Measurements from ENCODE around the gene PRR22.

PRR22 gene

DNA sequence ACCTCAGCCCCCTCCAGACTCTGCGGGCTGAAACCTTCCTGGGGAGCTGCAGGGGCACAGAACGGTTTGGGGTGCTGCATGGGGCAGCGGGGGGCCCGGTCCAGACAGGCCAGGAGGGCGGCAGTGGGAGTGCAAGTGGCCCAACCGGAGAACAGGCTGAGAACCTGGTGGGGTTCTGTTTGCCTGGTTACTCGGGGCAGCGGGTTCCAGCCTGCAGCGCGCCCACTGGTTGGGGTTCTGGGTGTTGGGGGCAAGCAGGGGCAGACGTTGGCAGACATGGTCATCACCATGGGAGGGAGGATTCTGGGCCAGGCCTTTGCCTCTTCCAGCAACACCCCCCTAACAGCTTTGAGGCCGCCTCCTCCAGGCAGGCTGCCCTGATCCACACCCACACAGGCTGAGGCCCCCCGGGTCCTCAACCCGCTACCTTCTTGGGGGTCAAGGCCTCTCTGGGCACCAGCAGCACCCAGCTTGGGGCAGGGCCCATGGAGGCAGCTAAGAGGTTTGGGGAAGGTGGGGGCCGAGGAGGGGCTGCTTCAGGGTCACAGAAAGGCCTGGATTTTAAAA is at the start of gene PRR22:
TSS of gene PRR22 (minus strand) at position 166 of the 567 bp plus-strand sequence. CDS start at position 80, 86 bp downstream.
- no peak for DNase-seq (ENCODE audit: low read depth)

DNA sequence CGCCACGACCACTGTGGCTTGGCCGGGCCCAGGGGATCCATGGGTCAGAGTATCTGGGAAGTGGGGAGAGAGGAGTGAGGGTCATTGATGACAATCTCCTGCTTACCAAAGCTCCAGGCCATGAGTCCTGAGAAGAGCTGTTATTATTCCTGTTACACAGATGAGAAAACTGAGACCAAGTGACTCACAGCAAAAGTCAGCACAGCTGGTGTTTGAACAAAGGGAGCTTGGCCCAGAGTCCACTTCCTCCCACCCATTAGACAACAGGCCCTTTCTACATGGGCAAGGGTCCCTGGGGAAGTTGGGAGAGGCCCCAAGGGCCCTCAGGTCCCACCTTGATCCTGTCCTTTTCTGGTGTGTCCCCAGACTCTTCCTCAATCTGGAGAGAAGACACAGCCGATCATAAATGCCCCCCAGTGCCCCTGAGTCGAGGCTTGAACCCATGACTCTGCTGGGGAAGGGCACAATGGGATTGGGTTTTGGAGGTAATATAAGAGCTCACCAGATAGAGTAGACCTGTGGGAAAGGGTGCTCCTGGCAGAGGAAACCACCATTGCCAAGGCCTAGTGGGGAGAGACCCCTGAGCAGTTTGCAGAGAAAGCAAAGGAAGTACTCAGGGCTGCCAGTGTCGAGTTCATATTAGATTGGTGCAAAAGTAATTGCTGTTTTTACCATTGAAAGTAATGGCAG is 48.1 kb upstream of the PRR22 start:
- DNase-seq (ENCODE audit: low read depth): no peak

DNA sequence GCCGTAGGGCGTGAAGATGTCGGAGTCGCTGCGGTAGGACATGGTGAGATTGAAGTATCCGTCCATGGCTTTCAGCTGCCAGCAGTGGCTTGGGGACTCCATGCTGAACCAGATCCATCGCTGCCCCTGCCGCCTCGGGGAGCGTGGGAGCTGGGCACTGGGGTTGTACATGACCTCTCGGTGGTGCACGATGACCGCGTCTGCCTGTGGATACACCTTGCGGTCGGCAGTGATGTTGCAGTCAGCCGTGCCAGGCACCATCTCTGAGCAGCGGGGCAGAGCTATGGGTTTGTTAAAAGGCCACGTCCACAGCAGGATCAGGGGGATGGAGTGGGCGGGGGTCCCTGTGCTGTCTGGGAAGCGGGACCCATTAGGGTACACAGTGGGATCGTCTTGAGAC is 47.5 kb upstream of the PRR22 start:
- DNase-seq (ENCODE audit: low read depth): no peak

DNA sequence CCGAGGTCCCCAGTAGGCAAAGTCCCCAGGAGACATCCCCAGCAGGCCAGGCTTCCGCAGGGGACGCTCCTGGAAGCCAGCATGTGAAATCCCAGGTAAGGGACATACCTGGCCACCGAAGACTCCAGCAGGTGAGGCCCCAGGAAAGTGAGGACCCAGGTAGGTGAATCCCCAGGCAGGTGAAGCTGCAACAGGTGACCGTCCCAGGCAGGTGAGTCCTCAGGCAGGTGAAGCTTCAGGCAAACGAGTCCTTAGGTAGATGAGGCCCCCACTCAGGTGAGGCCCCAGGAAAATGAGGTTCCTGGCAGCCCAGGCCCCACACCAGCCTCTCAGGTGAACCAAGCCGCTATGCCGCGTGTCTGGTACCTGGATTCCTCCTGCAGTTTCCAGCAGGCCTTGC is 46.6 kb upstream of the PRR22 start:
- DNase-seq (ENCODE audit: low read depth): no peak

DNA sequence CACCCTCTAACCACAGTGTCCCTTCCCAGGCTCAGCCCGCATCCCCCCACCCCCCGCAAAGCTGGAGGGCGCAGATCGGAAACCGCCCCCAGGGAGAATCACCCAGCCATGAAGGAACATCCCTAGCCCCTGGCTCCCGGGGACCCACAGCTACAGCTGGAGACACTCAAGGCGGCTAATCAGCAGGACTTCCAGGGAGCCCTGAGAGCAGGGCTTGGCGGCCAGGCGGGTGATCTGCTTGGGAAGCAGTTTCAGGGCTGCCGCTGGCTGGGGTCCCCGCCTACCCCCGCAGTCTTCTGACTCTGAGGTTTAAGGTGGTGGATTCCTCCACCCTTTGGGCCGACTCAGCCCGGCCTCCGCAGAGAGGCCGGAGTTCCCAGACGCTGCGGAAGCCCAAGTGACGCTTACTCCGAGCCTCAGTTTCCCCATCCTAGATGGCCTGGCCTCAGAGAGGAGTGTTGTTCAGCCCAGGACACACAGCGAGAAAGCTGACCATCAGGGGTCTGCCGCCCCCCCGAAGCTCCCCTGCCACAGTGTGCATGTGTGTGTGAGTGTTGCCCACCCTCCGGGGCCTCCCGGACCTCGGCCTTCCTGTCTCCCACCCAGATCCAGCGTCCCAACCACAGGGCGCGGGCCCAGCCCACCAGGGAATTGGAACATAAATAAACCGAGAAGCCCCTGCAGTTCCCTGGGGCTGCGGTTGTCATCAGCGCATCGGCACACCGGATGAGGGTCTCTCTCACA is 45.2 kb upstream of the PRR22 start:
- DNase-seq (ENCODE audit: low read depth): no peak

DNA sequence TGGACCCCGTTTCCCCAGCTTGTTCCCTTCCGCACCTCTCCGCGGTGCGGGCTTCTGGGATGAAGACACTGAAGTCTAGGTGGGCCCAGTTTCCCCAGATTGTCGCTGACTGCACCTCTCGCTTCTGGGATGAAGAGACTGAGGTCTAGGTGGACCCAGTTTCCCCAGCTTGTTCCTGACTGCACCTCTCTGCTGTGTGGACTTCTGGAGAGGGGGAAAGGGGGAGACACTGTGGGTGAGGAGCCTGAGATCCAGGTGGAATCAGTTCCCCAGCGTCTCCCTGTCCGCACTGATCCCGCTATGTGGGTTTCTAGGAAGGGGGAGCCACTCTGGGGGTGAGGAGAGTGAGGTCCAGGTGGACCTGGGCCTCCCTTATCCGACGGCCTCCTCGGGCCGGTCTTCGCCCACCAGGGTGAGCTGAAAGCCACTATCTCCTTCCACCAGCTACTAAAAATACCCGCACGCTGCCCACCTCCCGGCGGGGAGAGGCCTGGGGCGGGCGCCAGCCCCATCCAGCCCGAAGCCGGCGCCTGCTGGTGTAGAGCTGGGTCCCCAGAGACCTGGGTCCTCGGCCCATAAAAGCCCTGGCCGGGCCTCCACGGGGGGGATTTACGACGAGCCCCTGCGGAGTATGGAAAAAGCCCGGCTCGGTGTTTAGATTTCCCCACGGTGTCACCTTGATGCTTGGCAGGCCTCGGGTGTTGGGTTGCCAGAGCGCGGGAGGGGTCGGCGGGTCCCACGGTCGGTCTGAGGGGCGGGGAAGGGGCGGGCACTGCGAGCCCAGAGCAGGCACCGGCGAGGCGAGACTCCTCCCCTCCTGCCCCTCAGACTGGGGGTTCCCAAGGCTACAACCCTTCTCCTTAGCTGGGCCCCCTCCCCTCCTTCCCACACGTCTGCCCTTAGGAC is 44.4 kb upstream of the PRR22 start:
- no peak for DNase-seq (ENCODE audit: low read depth)

DNA sequence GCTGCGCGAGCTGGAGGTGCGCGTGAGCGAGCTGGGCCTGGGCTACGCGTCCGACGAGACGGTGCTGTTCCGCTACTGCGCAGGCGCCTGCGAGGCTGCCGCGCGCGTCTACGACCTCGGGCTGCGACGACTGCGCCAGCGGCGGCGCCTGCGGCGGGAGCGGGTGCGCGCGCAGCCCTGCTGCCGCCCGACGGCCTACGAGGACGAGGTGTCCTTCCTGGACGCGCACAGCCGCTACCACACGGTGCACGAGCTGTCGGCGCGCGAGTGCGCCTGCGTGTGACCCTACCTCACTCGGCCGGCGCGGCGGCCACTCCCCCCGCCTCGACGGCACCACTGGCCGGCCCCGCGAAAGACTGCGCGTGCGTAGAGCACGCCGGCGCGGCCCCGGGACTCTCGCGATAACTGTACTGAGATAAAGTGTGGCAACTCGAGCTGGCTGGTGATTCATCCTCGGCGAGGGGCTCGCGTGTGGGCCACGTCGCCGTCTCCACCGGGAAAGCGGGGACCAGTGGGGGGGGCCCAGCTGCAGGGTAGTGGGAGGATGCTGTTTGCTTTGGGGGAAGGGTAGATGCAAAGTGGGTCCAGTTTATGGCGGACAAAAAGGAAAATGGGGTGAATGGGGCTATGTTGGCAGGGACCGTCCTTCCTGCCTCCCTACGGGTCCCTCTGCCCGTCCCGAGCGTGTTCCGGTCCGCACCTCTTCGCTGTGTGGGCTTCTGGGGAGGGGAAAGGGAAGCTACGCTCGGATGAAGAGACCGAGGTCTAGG is 43.5 kb upstream of the PRR22 start:
- DNase-seq (ENCODE audit: low read depth): peak; percentile 57

DNA sequence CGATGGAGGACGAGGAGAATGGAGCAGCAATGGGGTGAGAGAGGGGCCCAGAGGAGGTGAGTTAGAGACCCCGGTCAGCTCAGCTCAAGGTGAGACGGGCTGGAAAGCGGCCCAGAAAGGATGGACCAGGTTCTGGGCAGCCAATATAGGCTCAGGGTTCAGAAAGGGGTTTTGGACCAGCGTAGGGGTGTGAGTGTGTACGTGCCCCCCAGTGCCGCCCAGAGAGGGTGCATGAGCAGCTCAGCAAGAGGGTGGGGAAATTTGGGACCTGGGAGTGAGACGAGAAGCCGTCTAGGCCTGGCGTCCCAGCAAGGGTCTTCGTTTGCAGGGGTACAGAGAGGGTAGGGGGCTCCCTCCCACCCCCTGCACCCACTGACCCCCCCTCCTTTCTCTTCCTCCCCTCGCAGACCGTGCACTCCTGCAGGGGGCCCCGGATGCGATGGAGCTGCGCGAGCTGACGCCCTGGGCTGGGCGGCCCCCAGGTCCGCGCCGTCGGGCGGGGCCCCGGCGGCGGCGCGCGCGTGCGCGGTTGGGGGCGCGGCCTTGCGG is 42.9 kb upstream of the PRR22 start:
- DNase-seq (ENCODE audit: low read depth): no peak

DNA sequence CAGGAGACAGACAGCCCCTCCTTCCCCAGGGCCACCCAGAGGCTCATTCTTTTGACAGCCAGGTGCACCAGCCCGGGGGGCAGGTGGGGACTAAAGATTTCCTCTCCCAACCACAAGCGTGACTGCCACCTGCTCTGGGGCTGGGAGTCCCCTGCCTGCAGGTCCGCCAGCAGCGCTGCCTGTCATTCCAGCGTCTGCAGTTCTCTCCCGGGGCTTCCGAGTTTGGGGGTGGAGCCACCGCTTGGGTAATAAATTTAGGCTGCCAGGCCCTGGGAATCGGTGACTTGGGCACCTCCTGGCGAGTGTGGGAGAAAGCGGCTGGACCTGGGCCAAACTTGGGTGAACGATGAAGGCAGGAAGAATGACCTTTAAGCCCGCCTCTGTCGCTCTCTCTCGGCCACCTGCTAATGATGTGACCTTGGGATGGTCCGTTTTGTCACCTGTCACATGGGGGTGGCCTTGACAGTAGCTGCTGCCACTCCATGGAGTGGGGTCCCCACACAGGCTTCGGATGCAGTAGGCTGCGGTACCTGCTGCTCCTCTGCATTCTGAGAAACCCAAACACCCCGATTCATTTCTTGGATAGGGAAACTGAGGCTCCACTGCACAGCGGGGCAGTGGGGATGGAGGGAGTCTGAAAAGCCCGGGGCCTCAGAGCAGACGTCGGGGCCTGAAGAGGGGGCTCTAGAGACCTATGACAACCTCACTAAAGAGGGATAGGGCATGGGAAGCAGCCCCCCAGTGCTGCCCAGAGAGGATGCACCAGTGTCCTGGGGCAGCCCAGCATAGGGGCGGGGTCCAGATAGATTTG is 42.2 kb upstream of the PRR22 start:
- no peak for DNase-seq (ENCODE audit: low read depth)

DNA sequence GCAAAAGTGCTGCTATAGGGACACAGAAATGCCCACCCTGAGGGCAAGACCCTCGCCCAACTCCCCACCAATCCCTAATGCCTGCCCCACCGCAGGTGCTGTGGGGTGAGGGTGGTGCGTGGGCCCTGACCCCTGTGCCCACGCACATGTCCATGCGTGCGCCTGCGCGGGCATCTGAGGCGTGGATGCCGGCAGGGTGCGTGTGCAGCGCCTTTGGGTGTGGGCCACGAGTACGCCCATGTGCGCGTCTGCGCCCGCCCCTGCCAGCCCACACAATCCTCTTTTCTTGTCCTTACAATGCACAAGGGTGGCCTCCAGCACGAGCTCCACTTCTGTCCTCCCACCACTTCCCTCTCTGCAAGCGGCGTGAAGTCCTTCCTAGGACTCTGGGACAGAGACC is 40.6 kb upstream of the PRR22 start:
- no peak for DNase-seq (ENCODE audit: low read depth)

DNA sequence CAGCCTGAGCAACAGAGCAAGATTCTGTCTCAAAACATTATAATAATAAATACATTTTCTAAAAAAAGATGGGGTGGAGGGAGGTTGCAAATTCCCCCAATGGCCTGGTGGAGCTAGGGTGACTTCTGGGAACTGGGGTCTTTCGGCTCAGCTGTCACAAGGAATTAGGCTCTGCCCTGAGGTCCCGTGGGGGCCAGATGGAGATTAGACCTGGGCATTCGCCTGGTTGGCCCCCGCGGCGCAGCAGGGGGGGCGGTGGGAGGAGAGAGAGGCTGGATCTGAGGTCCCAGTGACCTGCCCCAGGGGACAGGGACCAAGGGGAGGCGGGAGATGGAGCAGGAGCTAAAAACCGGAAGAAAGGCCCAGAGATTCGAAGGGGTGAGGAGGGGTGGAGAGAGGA is 40.2 kb upstream of the PRR22 start:
- no peak for DNase-seq (ENCODE audit: low read depth)

DNA sequence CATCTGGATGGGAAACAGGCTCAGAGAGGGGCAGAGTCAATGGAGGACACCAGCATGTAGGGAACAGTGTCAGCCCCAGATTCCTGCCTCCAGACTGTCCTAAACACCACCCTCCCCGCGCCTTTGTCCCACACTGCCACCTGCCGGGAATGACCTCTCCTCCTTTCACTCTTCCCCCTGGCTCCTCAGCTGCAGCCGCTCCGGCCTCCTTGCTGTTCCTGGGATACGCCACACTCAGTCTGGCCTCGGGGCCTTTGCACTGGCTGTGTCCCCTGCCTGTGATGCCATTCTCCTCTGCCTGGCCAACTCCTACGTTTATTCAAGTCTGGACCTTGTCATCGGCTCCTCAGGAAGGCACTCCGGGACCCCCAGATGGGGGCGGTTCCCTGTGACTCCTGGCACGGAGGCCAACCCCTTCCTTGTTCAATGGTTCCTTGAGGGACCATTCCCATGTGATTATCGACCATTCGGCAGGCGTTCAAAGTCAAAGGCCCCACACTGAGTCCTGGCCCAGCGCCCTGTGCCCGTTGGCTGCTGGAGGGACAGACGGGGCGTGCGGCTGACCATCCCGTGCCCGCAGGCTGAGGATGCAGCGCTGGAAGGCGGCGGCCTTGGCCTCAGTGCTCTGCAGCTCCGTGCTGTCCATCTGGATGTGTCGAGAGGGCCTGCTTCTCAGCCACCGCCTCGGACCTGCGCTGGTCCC is 39.2 kb upstream of the PRR22 start:
- DNase-seq (ENCODE audit: low read depth): no peak

DNA sequence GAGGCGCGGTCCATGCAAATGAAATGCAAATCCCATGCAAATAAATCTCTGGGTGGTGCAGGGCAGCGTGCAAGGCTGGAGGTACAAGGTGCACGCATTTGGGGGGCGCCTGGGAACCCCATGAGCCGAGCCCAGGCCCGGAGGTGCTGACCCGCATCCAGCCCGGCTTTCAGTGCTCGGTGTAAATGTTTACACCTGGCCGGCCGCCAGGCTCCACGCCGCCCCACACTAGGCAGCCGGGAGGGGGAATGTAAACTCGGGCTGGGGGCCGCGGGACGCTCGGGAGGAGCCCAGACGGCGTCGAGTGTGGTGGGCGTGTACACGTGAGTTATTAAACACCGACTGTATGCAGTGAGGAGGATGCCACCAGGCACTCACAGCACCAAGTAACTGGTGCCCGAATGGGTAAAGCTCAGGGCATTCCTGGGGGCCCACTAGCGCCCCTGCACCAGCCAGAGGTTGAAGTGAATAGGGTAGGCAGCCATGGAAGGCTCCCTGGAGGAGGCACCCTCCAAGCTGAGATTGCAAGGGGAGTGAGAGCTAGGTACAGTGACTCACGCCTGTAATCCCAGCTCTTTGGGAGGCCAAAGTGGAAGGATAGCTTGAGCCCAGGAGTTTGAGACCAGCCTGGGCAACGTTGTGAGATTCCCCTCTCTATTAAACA is 37.8 kb upstream of the PRR22 start:
- DNase-seq (ENCODE audit: low read depth): no peak

DNA sequence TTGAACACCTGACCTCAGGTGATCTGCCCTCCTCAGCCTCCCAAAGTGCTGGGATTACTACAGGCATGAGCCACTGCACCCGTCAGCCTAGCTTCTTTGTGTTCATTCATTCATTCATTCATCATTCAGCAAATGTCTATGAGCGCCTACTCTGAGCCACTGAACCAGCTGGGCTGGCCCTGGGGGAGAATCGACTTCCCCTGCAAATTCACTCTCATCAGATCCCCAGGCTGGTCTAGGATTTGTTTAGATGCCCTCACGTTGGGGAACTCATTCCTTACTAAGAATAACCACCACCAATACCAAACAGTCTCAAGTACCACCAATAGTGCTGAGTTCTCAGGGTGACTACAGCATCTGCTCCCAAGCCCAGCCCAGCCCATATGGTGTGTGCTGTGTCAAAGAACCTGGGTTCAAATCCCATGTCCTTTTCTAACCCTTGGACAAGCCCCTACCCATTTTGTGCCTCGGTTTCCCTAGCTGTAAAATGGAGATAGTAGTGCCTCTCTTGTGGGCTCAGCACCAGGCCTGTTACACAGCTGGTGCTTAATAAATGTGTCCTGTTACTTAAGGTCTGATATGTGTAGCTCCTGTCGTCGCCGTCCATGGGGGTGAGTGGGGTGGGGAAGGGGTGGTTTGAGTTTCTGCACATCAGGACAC is 37.1 kb upstream of the PRR22 start:
- DNase-seq (ENCODE audit: low read depth): no peak

DNA sequence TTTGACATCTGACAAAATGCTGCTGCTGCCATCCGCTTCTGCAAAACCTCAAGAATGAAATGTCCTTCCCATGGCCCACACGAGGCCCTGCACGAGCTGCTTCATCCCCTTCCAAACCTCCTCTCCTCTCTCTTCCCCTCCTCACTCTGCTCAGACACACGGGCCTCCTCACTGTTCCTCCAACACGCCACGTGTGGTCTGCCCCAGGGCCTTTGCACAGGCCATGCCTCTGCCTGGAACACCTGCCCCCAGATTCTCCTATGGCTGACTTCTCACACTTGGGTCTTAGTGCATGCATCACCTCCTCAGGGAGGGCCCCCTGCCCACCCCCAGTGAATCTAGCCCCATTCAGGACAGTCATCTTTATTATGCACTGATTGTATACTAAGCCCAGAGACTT is 36.2 kb upstream of the PRR22 start:
- no peak for DNase-seq (ENCODE audit: low read depth)

DNA sequence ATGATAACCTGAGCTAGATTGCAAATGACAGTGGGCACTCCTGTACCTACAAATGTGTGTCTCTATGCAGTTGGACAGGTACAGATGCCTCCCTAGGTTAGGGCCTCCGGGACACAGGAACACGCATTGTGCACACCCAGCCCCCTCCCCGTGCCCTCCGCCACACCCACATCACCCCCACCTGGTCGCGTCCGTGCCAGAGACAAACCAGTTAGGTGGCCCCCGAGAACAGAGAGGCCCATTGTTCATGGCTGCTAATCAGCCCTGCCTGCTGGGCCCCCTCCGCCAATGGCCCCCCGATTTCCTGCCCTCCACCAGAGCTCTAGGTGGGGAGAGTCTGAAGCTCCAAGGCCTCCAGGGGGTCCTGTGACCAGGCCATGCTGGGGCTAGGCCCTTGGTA is 34.0 kb upstream of the PRR22 start:
- DNase-seq (ENCODE audit: low read depth): no peak

DNA sequence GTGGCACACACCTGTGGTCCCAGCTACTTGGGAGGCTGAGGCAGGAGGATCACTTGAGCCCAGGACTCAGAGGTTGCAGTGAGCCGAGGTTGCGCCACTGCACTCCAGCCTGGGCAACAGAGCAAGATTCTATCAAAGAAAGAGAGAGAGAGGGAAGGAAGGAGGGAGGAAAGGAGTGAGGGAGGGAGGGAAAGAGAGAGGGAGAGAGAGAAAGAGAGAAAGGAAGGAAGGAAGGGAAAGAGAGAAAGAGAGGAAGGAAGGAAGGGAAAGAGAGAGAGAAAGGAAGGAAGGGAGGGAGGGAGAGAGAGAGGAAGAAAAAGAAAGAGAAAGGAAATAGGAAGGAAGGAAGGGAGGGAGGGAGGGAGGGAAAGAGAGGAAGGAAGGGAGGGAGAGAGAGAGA is 32.7 kb upstream of the PRR22 start:
- DNase-seq (ENCODE audit: low read depth): no peak

DNA sequence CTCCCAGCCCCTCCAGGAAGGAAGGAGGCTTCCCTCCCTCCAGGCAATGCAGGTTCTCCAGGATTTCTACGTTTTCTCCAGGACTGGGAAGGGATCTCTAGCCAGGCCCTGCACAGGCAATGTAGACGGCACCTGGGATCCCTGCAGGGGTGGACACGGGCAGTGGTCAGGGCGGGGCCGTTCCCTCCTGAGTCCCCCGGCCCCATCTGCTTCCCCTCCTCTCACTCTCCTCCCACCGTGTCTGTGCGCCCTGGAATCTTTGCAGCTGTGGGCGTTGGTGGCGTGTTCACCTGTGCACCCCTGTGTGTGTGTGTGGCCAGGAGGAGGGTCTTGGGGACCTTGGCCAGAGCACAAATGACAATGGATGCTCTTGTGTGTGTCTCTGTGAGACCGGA is 30.3 kb upstream of the PRR22 start:
- DNase-seq (ENCODE audit: low read depth): no peak

Measured in stromal cell of bone marrow (primary cell).